DOHH2 (cell line): Measurements from ENCODE around the gene VNN1.

Source experiments
- CTCF ChIP-seq: fragments of 200-600 bp; sonication (generic); IDR thresholded peaks from one replicate; pipeline ENCODE4 v1.5.1; 2014; ENCODE audit warnings: antibody characterized with exemption, mild to moderate bottlenecking, low read depth, low read length; ENCODE audit not compliant: poor library complexity, severe bottlenecking
- EZH2phosphoT487 ChIP-seq: fragments of 200-600 bp; sonication (generic); IDR thresholded peaks from 2 replicates; pipeline ENCODE4 v1.6.1; 2017; ENCODE audit warnings: borderline replicate concordance, mild to moderate bottlenecking, antibody characterized with exemption, low read length, moderate library complexity, mixed read lengths

GRCh38 chr6:132650429-132650828, 63.4 kb downstream of the VNN1 start:
- TF ChIP-seq CTCF = no peak
- TF ChIP-seq EZH2phosphoT487 = no peak
